Measurements from ENCODE around the gene CTF1. TPM values are rescaled to one million over a fixed set of nuclear protein-coding genes. Genes with fewer than 3 reads are reported as not detected.

CTF1 gene
- total and polyA plus RNA-seq, 10 of the 15 experiments (the other 5 are each of a cell fraction or from before 2014, with no cell fraction given) = 0.04 to 0.46 (median 0.11) TPM; not detected in 3

DNA sequence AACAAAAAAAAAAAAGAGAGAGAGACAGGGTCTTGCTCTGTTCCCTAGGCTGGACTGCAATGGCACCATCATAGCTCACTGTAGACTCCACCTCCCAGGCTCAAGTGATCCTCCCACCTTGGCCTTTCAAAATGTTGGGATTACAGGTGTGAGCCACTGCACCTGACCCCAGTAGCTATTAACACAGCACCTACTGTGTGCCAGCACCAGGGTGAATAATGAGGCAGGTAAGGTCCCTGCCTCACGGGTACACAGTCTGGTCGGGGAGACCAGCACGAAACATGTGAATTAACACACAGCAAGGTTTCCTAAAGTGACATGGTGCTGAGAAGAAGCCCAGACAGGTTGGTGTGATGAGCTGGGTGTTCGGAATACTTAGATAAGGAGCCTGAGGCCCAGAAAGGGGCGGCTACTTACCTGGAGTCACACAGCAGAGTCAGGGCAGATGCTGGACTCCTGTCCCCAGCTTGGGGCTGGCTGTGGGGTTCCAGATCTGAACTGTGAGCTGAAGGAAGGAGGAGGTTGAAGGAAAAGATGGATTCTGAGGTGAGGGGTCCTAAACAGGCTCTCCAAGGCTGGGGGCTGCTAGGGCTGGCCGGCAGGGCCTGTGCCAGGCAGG is 16.5 kb downstream of the CTF1 start:
- TF ChIP-seq SP1 (IDR thresholded peaks at IDR 0.05; ENCODE audit: low read depth, low read length) (no peak), EED (IDR thresholded peaks at IDR 0.05; ENCODE audit: low read depth) (no peak), ZNF622 (IDR thresholded peaks at IDR 0.05) (no peak), TCF3 (IDR thresholded peaks at IDR 0.05; ENCODE audit: borderline replicate concordance, insufficient read depth, low read depth, low read length) (no peak), BRCA1 (IDR thresholded peaks at IDR 0.05; ENCODE audit: low read depth, low read length) (no peak), POLR2AphosphoS5 (IDR thresholded peaks at IDR 0.05; ENCODE audit: low read length) (no peak), TCF7 (IDR thresholded peaks at IDR 0.05; ENCODE audit: borderline replicate concordance) (no peak), SMAD5 (IDR thresholded peaks at IDR 0.05; ENCODE audit: low read depth) (no peak), RB1 (IDR thresholded peaks at IDR 0.05; ENCODE audit: borderline replicate concordance) (no peak), GATAD2B (conservative IDR thresholded peaks at IDR 0.05; ENCODE audit: low read depth) (no peak), HDAC2 (IDR thresholded peaks at IDR 0.05) (no peak)
- TF ChIP-seq, protein P1, sequence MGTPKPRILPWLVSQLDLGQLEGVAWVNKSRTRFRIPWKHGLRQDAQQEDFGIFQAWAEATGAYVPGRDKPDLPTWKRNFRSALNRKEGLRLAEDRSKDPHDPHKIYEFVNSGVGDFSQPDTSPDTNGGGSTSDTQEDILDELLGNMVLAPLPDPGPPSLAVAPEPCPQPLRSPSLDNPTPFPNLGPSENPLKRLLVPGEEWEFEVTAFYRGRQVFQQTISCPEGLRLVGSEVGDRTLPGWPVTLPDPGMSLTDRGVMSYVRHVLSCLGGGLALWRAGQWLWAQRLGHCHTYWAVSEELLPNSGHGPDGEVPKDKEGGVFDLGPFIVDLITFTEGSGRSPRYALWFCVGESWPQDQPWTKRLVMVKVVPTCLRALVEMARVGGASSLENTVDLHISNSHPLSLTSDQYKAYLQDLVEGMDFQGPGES (IDR thresholded peaks at IDR 0.05) = no peak
- intact Hi-C loops (cut with micrococcal nuclease; ENCODE audit: unreplicated experiment) = no loop called here
- no peaks in the 10 kb centered on the region for H3K4me1 ChIP-seq (ENCODE audit: control insufficient read depth, insufficient read depth, low read length)
- no peaks in the 10 kb centered on the region for H3K79me2 ChIP-seq (ENCODE audit: control insufficient read depth, insufficient read depth, low read length)
- no peak overlapping the region for H2AFZ ChIP-seq (ENCODE audit: control insufficient read depth, low read depth, low read length)
- H3K27me3 ChIP-seq (replicated peaks in 1 of 2; ENCODE audit: control insufficient read depth in 2 of 2, insufficient read depth in 2 of 2, low read length in 1 of 2) = no peaks in the 10 kb centered on the region; a peak in 1 of 4 replicates
- H3K27ac ChIP-seq (ENCODE audit: control insufficient read depth, insufficient read depth) = no peak overlapping the region
- no peaks in the 10 kb centered on the region for H3K36me3 ChIP-seq (ENCODE audit: control insufficient read depth in 2 of 2, insufficient read depth in 2 of 2, low read length in 1 of 2)
- POLR2A ChIA-PET = no interaction called here
- CTCF ChIA-PET = interaction anchor here (1.1 to 1.5 kb wide), 3 partner anchors 11 to 73 kb away, joined by 3 to 4 read pairs (median 3); no protein-coding TSS in a partner anchor
- RAD21 ChIA-PET (ENCODE audit: unreplicated experiment) = interaction anchor here (1.9 kb wide), 1 partner anchor 68 kb away, joined by 11 read pairs; no protein-coding TSS in a partner anchor
- WGBS (ENCODE audit: insufficient coverage, insufficient replicate concordance, low lambda C conversion rate, missing lambda C conversion rate) = 40% methylated on average over 6 of the region's 6 CpGs
- FAIRE-seq = no peak
- ATAC-seq = no peak
- BruUV-seq (replicated peaks) = no TSS peak
- no peaks in the 10 kb centered on the region for H4K20me1 ChIP-seq (ENCODE audit: control insufficient read depth, insufficient read depth)
- DNase-seq (ENCODE audit: low read depth, low spot score) = no peak
- SMC1A ChIA-PET (ENCODE audit: uncharacterized antibody, unreplicated experiment) = interaction anchor here (0.8 to 0.9 kb wide), 2 partner anchors 11 to 69 kb away, joined by 4 read pairs; no protein-coding TSS in a partner anchor
- no peak overlapping the region for H3K4me2 ChIP-seq (ENCODE audit: control insufficient read depth, insufficient read depth)
- no peaks in the 10 kb centered on the region for H3K9me3 ChIP-seq (replicated peaks; ENCODE audit: control insufficient read depth, insufficient read depth, low read length)
- no peak overlapping the region for H3K4me3 ChIP-seq
- in situ Hi-C loops (cut with MboI) = no loop called here
- no peak overlapping the region for H3K9ac ChIP-seq (ENCODE audit: control insufficient read depth, insufficient read depth, low read length)

All from GM12878 (cell line).